GM12865 (cell line): ENCODE measurements around the gene ARHGEF28.

Experiments used
- DNase-seq: peaks from one replicate; pipeline ENCODE4 v3.0.0; 2010; ENCODE audit warnings: low read depth
- H3K4me3 ChIP-seq: 2 replicates; pipeline ENCODE4 v1.5.1; 2011; ENCODE audit warnings: mild to moderate bottlenecking, low read depth, low read length, control low read depth
- TF ChIP-seq, protein P1 (sequence below): IDR thresholded peaks from 2 replicates; pipeline ENCODE4 v1.5.1; 2011; ENCODE audit warnings: low read length, control low read depth, low read depth, inconsistent platforms; ENCODE audit not compliant: insufficient read depth; ENCODE audit errors: missing control alignments

ARHGEF28 gene

GRCh38 chr5:73940026-73940425 is 314.0 kb downstream of the ARHGEF28 start:
- TF ChIP-seq, protein P1, sequence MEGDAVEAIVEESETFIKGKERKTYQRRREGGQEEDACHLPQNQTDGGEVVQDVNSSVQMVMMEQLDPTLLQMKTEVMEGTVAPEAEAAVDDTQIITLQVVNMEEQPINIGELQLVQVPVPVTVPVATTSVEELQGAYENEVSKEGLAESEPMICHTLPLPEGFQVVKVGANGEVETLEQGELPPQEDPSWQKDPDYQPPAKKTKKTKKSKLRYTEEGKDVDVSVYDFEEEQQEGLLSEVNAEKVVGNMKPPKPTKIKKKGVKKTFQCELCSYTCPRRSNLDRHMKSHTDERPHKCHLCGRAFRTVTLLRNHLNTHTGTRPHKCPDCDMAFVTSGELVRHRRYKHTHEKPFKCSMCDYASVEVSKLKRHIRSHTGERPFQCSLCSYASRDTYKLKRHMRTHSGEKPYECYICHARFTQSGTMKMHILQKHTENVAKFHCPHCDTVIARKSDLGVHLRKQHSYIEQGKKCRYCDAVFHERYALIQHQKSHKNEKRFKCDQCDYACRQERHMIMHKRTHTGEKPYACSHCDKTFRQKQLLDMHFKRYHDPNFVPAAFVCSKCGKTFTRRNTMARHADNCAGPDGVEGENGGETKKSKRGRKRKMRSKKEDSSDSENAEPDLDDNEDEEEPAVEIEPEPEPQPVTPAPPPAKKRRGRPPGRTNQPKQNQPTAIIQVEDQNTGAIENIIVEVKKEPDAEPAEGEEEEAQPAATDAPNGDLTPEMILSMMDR: no peak
- no peak overlapping the region for H3K4me3 ChIP-seq
- no peak for DNase-seq

GRCh38 chr5:73940801-73941200 is 314.8 kb downstream of the ARHGEF28 start:
- TF ChIP-seq, protein P1: no peak
- no peak for DNase-seq
- H3K4me3 ChIP-seq: no peak overlapping the region

- TF ChIP-seq, protein P1: no peak
- H3K4me3 ChIP-seq: no peak overlapping the region
- no peak for DNase-seq
Observed at GRCh38 chr5:73942783-73943182, 316.8 kb downstream of the ARHGEF28 start.

DNA sequence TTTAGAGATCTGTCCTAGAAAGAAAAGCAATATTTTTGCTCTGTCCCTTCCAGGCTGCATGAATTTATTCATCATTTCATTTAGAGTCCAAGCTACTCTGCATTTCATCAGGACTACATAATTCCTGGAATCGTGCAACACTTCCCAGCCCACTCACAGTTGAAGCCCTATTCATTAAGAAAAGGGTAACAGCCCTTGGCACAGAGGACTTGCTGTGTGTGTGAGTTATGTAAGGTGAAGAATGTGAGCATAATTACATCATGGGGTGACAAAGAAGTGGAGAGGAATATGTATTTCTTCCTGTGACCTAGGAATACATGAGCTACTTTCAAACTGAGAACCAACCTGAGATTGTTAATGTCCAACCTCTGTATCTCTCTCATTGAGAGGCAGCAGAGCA is 317.4 kb downstream of the ARHGEF28 start:
- TF ChIP-seq, protein P1: no peak
- no peak for DNase-seq
- H3K4me3 ChIP-seq: no peak overlapping the region

GRCh38 chr5:73944581-73944980 is 318.6 kb downstream of the ARHGEF28 start:
- TF ChIP-seq, protein P1: no peak
- no peak for DNase-seq
- no peak overlapping the region for H3K4me3 ChIP-seq

DNA sequence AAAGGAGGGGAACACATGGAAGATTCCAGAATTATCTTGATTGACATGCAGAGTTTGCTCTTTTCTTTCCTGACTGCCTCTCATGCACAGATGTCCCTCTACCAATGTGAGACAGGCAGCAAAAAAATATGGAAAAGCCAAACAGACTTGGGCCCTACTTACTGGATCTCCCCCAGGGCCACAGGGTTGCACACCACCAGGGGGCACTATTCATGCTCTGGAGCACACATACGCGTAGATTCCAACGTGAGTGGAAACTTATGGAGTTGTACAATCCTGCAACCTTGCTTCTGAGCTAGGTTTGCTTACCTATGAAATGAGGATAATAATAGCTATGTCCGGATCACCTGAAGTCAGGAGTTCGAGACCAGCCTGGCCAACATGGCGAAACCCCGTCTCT is 319.5 kb downstream of the ARHGEF28 start:
- TF ChIP-seq, protein P1: peak; percentile 39
- DNase-seq: peak; percentile 21
- no peak overlapping the region for H3K4me3 ChIP-seq

DNA sequence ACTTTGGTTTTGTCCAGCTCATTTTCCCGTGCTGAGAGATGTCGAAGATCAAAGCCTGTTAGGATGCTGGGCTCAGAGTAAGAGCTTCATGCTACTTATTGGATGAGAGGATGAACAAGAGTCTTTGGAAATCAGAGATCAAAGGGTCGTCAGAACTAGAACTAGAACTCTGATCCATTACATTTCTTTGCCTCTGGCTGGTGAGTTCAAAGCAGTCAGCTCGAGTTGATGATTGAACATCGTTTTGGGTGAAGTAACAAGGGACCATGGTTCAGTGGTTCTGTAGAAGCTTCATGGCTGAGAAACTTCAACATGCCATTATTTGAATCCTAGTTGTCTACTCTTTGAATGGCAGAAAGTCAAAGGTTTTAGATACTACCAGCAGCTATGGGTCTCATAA is 320.3 kb downstream of the ARHGEF28 start:
- TF ChIP-seq, protein P1: no peak
- no peak for DNase-seq
- no peak overlapping the region for H3K4me3 ChIP-seq
